ENCODE data around the gene RET.
A peak's percentile ranks its signal among the peaks of the same experiment; 100 is the strongest.
"Not testable (repeated sequence)": the region's sequence is repeated elsewhere in the genome, so short reads cannot be mapped to it uniquely, and the experiment has no call there.

The RET gene

GRCh38 chr10:43079856-43080255 is 3.0 kb downstream of the RET start:
- no peak for DNase-seq

- DNase-seq = no peak
Observed at GRCh38 chr10:43082087-43082486, 5.2 kb downstream of the RET start.

- no peak for DNase-seq
Observed at GRCh38 chr10:43082746-43083145, 5.9 kb downstream of the RET start.

- DNase-seq = no peak
Observed at GRCh38 chr10:43083764-43084163, 6.9 kb downstream of the RET start.

- DNase-seq = no peak
Observed at GRCh38 chr10:43084812-43085211, 7.9 kb downstream of the RET start.

GRCh38 chr10:43086321-43086942 is 9.6 kb downstream of the RET start:
- DNase-seq = no peak

- no peak for DNase-seq
Observed at GRCh38 chr10:43089519-43089918, 12.7 kb downstream of the RET start.

GRCh38 chr10:43090188-43090587 is 13.3 kb downstream of the RET start:
- no peak for DNase-seq

- DNase-seq = no peak
Observed at GRCh38 chr10:43090664-43091063, 13.8 kb downstream of the RET start.

- DNase-seq = no peak
Observed at GRCh38 chr10:43091846-43092245, 15.0 kb downstream of the RET start.

GRCh38 chr10:43093423-43094076 is 16.7 kb downstream of the RET start:
- no peak for DNase-seq

GRCh38 chr10:43094085-43094484 is 17.2 kb downstream of the RET start:
- DNase-seq = no peak

GRCh38 chr10:43099339-43099738 is 22.5 kb downstream of the RET start:
- not testable (repeated sequence) for DNase-seq

- no peak for DNase-seq
Observed at GRCh38 chr10:43099928-43100327, 23.1 kb downstream of the RET start.

GRCh38 chr10:43100366-43100765 is 23.5 kb downstream of the RET start:
- DNase-seq = no peak

- DNase-seq = no peak
Observed at GRCh38 chr10:43102063-43102828, 25.4 kb downstream of the RET start.

GRCh38 chr10:43105102-43105955 is 28.5 kb downstream of the RET start:
- DNase-seq = peak; percentile 63

- no peak for DNase-seq
Observed at GRCh38 chr10:43105956-43106229, 29.0 kb downstream of the RET start.

- DNase-seq = no peak
Observed at GRCh38 chr10:43106256-43107091, 29.6 kb downstream of the RET start.

GRCh38 chr10:43108951-43109350 is 32.1 kb downstream of the RET start:
- DNase-seq = no peak

GRCh38 chr10:43109671-43110249 is 32.9 kb downstream of the RET start:
- DNase-seq = no peak

Measured in central memory CD4-positive, alpha-beta T cell (primary cell).